ENCODE results near the gene ZNF800.

- no peak for TF ChIP-seq POLR2A (IDR thresholded peaks at IDR 0.05)
- TF ChIP-seq, protein P1, sequence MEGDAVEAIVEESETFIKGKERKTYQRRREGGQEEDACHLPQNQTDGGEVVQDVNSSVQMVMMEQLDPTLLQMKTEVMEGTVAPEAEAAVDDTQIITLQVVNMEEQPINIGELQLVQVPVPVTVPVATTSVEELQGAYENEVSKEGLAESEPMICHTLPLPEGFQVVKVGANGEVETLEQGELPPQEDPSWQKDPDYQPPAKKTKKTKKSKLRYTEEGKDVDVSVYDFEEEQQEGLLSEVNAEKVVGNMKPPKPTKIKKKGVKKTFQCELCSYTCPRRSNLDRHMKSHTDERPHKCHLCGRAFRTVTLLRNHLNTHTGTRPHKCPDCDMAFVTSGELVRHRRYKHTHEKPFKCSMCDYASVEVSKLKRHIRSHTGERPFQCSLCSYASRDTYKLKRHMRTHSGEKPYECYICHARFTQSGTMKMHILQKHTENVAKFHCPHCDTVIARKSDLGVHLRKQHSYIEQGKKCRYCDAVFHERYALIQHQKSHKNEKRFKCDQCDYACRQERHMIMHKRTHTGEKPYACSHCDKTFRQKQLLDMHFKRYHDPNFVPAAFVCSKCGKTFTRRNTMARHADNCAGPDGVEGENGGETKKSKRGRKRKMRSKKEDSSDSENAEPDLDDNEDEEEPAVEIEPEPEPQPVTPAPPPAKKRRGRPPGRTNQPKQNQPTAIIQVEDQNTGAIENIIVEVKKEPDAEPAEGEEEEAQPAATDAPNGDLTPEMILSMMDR (IDR thresholded peaks at IDR 0.05 in 8 of 11, conservative IDR thresholded peaks at IDR 0.05 in 3 of 11) = no peak
Measured at GRCh38 chr7:127322351-127322750, 70.2 kb downstream of the ZNF800 start.

Measured in spleen (tissue), 7 donors.